SU-DHL-6 (cell line): ENCODE results near the gene NLRP13.
A peak's percentile ranks its signal among the peaks of the same experiment; 100 is the strongest.

Source experiments
- H2AFZ ChIP-seq: fragments of 200-600 bp; sonication (generic); 2 replicates; pipeline ENCODE4 v1.6.1; 2014; ENCODE audit warnings: low read depth, mild to moderate bottlenecking, moderate library complexity, mixed read lengths, antibody characterized with exemption, low read length; ENCODE audit not compliant: severe bottlenecking
- H3F3A ChIP-seq: fragments of 200-600 bp; shearing (Covaris generic); 2 replicates; pipeline ENCODE4 v1.6.0; 2016; ENCODE audit warnings: antibody characterized with exemption, mild to moderate bottlenecking; ENCODE audit not compliant: insufficient read depth
- H3K27ac ChIP-seq: fragments of 200-600 bp; sonication (generic); 2 replicates; pipeline ENCODE4 v1.5.1; 2016; ENCODE audit warnings: low read depth, mild to moderate bottlenecking, low read length, moderate library complexity, mixed read lengths
- H3K27me3 ChIP-seq: fragments of 200-600 bp; sonication (generic), shearing (Covaris generic); 2 replicates; pipeline ENCODE4 v1.6.0; 2014; ENCODE audit warnings: mild to moderate bottlenecking, low read length
- H3K36me3 ChIP-seq: fragments of 200-600 bp; sonication (generic); 2 replicates; pipeline ENCODE4 v1.6.1; 2014; ENCODE audit warnings: mild to moderate bottlenecking, low read length, mixed read lengths
- H3K4me2 ChIP-seq: fragments of 300-600, 200-600 bp; shearing (Covaris generic), sonication (generic); 2 replicates; pipeline ENCODE4 v1.6.0; 2014; ENCODE audit warnings: low read length, low read depth, mild to moderate bottlenecking; ENCODE audit not compliant: poor library complexity, severe bottlenecking
- H3K4me3 ChIP-seq: fragments of 200-600 bp; sonication (generic); 2 replicates; pipeline ENCODE4 v1.5.1; 2014; ENCODE audit warnings: antibody characterized with exemption, low read length, mild to moderate bottlenecking, mixed read lengths; ENCODE audit not compliant: insufficient read depth, poor library complexity, severe bottlenecking
- H3K79me2 ChIP-seq: fragments of 200-600 bp; sonication (generic); 2 replicates; pipeline ENCODE4 v1.6.1; 2014; ENCODE audit warnings: mild to moderate bottlenecking, low read length, moderate library complexity; ENCODE audit not compliant: insufficient read depth
- H3K9ac ChIP-seq: fragments of 200-600 bp; sonication (generic); 2 replicates; pipeline ENCODE4 v1.7.0; 2014; ENCODE audit warnings: mild to moderate bottlenecking, low read length
- H3K9me2 ChIP-seq: fragments of 200-600 bp; sonication (generic); replicated peaks from 2 replicates; pipeline ENCODE4 v1.6.1; 2014; ENCODE audit warnings: low read length; ENCODE audit not compliant: insufficient read depth
- H3K9me3 ChIP-seq: fragments of 200-600 bp; sonication (generic); 2 replicates; pipeline ENCODE4 v1.6.1; 2014; ENCODE audit warnings: low read length, mixed read lengths; ENCODE audit not compliant: insufficient read depth
- H4K20me1 ChIP-seq: fragments of 200-600 bp; sonication (generic); 2 replicates; pipeline ENCODE4 v1.6.1; 2014; ENCODE audit warnings: low read depth, mild to moderate bottlenecking, antibody characterized with exemption, low read length, moderate library complexity, mixed read lengths
- EZH2phosphoT487 ChIP-seq: fragments of 200-600 bp; sonication (generic), shearing (Covaris generic); conservative IDR thresholded peaks from 2 replicates; pipeline ENCODE4 v1.6.1; 2018; ENCODE audit warnings: mild to moderate bottlenecking, antibody characterized with exemption, low read length, moderate library complexity, mixed read lengths
- TF ChIP-seq, protein P1 (sequence below): fragments of 200-600 bp; sonication (generic); IDR thresholded peaks from one replicate; pipeline ENCODE4 v1.5.1; 2017; ENCODE audit warnings: antibody characterized with exemption, mild to moderate bottlenecking, low read length, moderate library complexity; ENCODE audit not compliant: insufficient read depth, poor library complexity, severe bottlenecking

The NLRP13 gene

GRCh38 chr19:55923556-55923955, 8.6 kb downstream of the NLRP13 start:
- H3K79me2 ChIP-seq, result no peaks in the 10 kb centered on the region
- no peaks in the 10 kb centered on the region for H3K27me3 ChIP-seq
- TF ChIP-seq, protein P1, sequence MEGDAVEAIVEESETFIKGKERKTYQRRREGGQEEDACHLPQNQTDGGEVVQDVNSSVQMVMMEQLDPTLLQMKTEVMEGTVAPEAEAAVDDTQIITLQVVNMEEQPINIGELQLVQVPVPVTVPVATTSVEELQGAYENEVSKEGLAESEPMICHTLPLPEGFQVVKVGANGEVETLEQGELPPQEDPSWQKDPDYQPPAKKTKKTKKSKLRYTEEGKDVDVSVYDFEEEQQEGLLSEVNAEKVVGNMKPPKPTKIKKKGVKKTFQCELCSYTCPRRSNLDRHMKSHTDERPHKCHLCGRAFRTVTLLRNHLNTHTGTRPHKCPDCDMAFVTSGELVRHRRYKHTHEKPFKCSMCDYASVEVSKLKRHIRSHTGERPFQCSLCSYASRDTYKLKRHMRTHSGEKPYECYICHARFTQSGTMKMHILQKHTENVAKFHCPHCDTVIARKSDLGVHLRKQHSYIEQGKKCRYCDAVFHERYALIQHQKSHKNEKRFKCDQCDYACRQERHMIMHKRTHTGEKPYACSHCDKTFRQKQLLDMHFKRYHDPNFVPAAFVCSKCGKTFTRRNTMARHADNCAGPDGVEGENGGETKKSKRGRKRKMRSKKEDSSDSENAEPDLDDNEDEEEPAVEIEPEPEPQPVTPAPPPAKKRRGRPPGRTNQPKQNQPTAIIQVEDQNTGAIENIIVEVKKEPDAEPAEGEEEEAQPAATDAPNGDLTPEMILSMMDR, result no peak
- TF ChIP-seq EZH2phosphoT487, result no peak
- H3K4me3 ChIP-seq, result no peak overlapping the region
- no peak overlapping the region for H3K4me2 ChIP-seq
- H2AFZ ChIP-seq, result no peak overlapping the region
- no peak overlapping the region for H3K27ac ChIP-seq
- H4K20me1 ChIP-seq, result no peaks in the 10 kb centered on the region
- H3K9me3 ChIP-seq, result peaks cover 20% of the 10 kb centered on the region; the same call in 1 of the 2 replicates
- H3K9me2 ChIP-seq, result no peaks in the 10 kb centered on the region
- no peaks in the 10 kb centered on the region for H3K36me3 ChIP-seq
- H3F3A ChIP-seq, result no peaks in the 10 kb centered on the region
- no peak overlapping the region for H3K9ac ChIP-seq

DNA sequence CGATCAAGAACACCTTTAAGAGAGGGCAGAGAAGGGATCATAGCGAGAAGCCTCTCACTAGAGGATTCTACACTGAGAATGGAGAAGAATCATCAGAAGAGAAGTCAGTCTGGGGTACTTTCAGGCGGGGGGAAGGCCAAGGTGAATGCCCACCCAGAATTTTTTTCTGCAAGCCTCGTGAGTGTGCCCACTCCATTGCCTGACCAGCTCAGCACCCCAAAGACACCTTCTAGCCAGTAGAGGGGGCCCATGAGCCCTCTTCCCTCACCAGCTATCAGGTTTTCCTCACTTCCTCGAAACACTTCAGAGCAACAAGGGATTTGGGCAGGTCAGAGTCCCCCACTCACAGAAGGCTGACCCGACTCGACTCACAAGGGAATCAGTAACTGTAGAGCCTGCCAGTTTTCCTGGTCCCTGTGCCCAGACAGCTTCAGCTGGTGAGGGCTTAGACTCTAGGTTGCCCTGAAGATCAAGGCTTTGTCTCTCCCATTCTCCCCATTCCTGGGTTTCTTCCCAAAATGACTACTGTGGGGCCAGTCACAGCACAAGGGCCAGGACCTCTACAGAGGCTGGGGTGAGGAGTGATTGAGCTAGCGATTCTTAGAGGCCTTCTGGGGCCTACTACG, 18.4 kb downstream of the NLRP13 start:
- Histone ChIP-seq H2AFZ (no peak overlapping the region), H4K20me1 (no peaks in the 10 kb centered on the region), H3K4me2 (no peak overlapping the region), H3K36me3 (no peaks in the 10 kb centered on the region), H3K4me3 (no peak overlapping the region), H3K9ac (no peak overlapping the region), H3K27me3 (no peaks in the 10 kb centered on the region), H3K9me3 (no peaks in the 10 kb centered on the region; the same call in 1 of the 2 replicates), H3K27ac (no peak overlapping the region), H3K9me2 (no peaks in the 10 kb centered on the region), H3F3A (no peaks in the 10 kb centered on the region), H3K79me2 (no peaks in the 10 kb centered on the region)
- no peak for TF ChIP-seq EZH2phosphoT487
- TF ChIP-seq, protein P1, result peak; percentile 23

GRCh38 chr19:55912916-55913315, 19.2 kb downstream of the NLRP13 start:
- H3K9ac ChIP-seq, result no peak overlapping the region
- no peaks in the 10 kb centered on the region for H3K9me2 ChIP-seq
- no peak for TF ChIP-seq EZH2phosphoT487
- TF ChIP-seq, protein P1, result no peak
- no peaks in the 10 kb centered on the region for H3K9me3 ChIP-seq
- no peaks in the 10 kb centered on the region for H3K27me3 ChIP-seq
- H3K79me2 ChIP-seq, result no peaks in the 10 kb centered on the region
- H2AFZ ChIP-seq, result no peak overlapping the region
- no peak overlapping the region for H3K4me3 ChIP-seq
- no peaks in the 10 kb centered on the region for H3F3A ChIP-seq
- H3K4me2 ChIP-seq, result no peak overlapping the region
- H3K27ac ChIP-seq, result no peak overlapping the region
- H4K20me1 ChIP-seq, result no peaks in the 10 kb centered on the region
- no peaks in the 10 kb centered on the region for H3K36me3 ChIP-seq
